HEK293 (cell line): ENCODE results near the gene IREB2.

Experiments
- GLIS2 ChIP-seq: fragments of 450-650 bp; formaldehyde crosslinking; IDR thresholded peaks from 2 replicates; pipeline ENCODE4 v1.5.1; 2016; ENCODE audit warnings: missing biosample characterization, missing genetic modification characterization
- HOXA7 ChIP-seq: sonication (generic); formaldehyde crosslinking; IDR thresholded peaks from 2 replicates; pipeline ENCODE4 v1.8.1; 2022; ENCODE audit warnings: missing genetic modification reagents, borderline replicate concordance
- KLF1 ChIP-seq: fragments of 450-650 bp; formaldehyde crosslinking; IDR thresholded peaks from 2 replicates; pipeline ENCODE4 v1.5.1; 2016; ENCODE audit warnings: missing biosample characterization, missing genetic modification characterization
- KLF7 ChIP-seq: fragments of 450-650 bp; formaldehyde crosslinking; IDR thresholded peaks from 2 replicates; pipeline ENCODE4 v1.5.1; 2016; ENCODE audit warnings: missing biosample characterization, missing genetic modification characterization, borderline replicate concordance
- KLF9 ChIP-seq: fragments of 450-650 bp; formaldehyde crosslinking; IDR thresholded peaks from 2 replicates; pipeline ENCODE4 v1.5.1; 2016; ENCODE audit warnings: missing biosample characterization, missing genetic modification characterization, low read depth
- ZBTB1 ChIP-seq: fragments of 450-650 bp; formaldehyde crosslinking; IDR thresholded peaks from 2 replicates; pipeline ENCODE4 v1.5.1; 2016; ENCODE audit warnings: missing biosample characterization, missing genetic modification characterization
- ZBTB17 ChIP-seq: fragments of 450-650 bp; formaldehyde crosslinking; IDR thresholded peaks from 2 replicates; pipeline ENCODE4 v1.5.1; 2016; ENCODE audit warnings: missing biosample characterization, missing genetic modification characterization
- ZBTB26 ChIP-seq: fragments of 450-650 bp; formaldehyde crosslinking; optimal IDR thresholded peaks from 2 replicates; pipeline ENCODE3; 2016; ENCODE audit warnings: missing biosample characterization, mild to moderate bottlenecking, missing genetic modification characterization
- ZBTB48 ChIP-seq: fragments of 450-650 bp; formaldehyde crosslinking; IDR thresholded peaks from 2 replicates; pipeline ENCODE4 v1.5.1; 2016; ENCODE audit warnings: missing biosample characterization, missing genetic modification characterization
- ZNF175 ChIP-seq: fragments of 450-650 bp; formaldehyde crosslinking; IDR thresholded peaks from 2 replicates; pipeline ENCODE4 v1.5.1; 2016; ENCODE audit warnings: missing biosample characterization, missing genetic modification characterization
- ZNF2 ChIP-seq: fragments of 450-650 bp; formaldehyde crosslinking; IDR thresholded peaks from 2 replicates; pipeline ENCODE4 v1.5.1; 2016; ENCODE audit warnings: missing biosample characterization, missing genetic modification characterization
- ZNF221 ChIP-seq: fragments of 450-650 bp; formaldehyde crosslinking; IDR thresholded peaks from 2 replicates; pipeline ENCODE4 v1.5.1; 2017; ENCODE audit warnings: missing biosample characterization, missing genetic modification characterization, borderline replicate concordance
- ZNF223 ChIP-seq: fragments of 450-650 bp; formaldehyde crosslinking; IDR thresholded peaks from 2 replicates; pipeline ENCODE4 v1.5.1; 2016; ENCODE audit warnings: missing biosample characterization, missing genetic modification characterization
- ZNF239 ChIP-seq: fragments of 450-650 bp; formaldehyde crosslinking; IDR thresholded peaks from 2 replicates; pipeline ENCODE4 v1.5.1; 2016; ENCODE audit warnings: missing biosample characterization, missing genetic modification characterization
- ZNF24 ChIP-seq: fragments of 450-650 bp; formaldehyde crosslinking; IDR thresholded peaks from 2 replicates; pipeline ENCODE4 v1.5.1; 2016; ENCODE audit warnings: missing biosample characterization, missing genetic modification characterization
- ZNF324 ChIP-seq: fragments of 450-650 bp; formaldehyde crosslinking; IDR thresholded peaks from 2 replicates; pipeline ENCODE4 v1.5.1; 2016; ENCODE audit warnings: missing biosample characterization, missing genetic modification characterization
- ZNF335 ChIP-seq: fragments of 450-650 bp; formaldehyde crosslinking; conservative IDR thresholded peaks from 2 replicates; pipeline ENCODE4 v1.5.1; 2016; ENCODE audit warnings: missing biosample characterization, missing genetic modification characterization
- ZNF37A ChIP-seq: fragments of 450-650 bp; IDR thresholded peaks from 2 replicates; pipeline ENCODE4 v1.5.1; 2018; ENCODE audit warnings: missing biosample characterization, missing genetic modification characterization
- ZNF416 ChIP-seq: fragments of 450-650 bp; formaldehyde crosslinking; IDR thresholded peaks from 2 replicates; pipeline ENCODE4 v1.5.1; 2016; ENCODE audit warnings: missing biosample characterization, missing genetic modification characterization
- ZNF473 ChIP-seq: fragments of 450-650 bp; formaldehyde crosslinking; IDR thresholded peaks from 2 replicates; pipeline ENCODE4 v1.5.1; 2017; ENCODE audit warnings: missing biosample characterization, missing genetic modification characterization
- ZNF548 ChIP-seq: fragments of 450-650 bp; formaldehyde crosslinking; IDR thresholded peaks from 2 replicates; pipeline ENCODE4 v1.5.1; 2016; ENCODE audit warnings: missing biosample characterization, missing genetic modification characterization
- ZNF560 ChIP-seq: fragments of 450-650 bp; formaldehyde crosslinking; IDR thresholded peaks from 2 replicates; pipeline ENCODE4 v1.5.1; 2017; ENCODE audit warnings: missing biosample characterization, missing genetic modification characterization, borderline replicate concordance
- ZNF580 ChIP-seq: fragments of 450-650 bp; formaldehyde crosslinking; IDR thresholded peaks from 2 replicates; pipeline ENCODE4 v1.5.1; 2016; ENCODE audit warnings: missing biosample characterization, missing genetic modification characterization
- ZNF585B ChIP-seq: fragments of 450-650 bp; formaldehyde crosslinking; IDR thresholded peaks from 2 replicates; pipeline ENCODE4 v1.5.1; 2016; ENCODE audit warnings: missing biosample characterization, missing genetic modification characterization
- ZNF624 ChIP-seq: fragments of 450-650 bp; formaldehyde crosslinking; IDR thresholded peaks from 2 replicates; pipeline ENCODE4 v1.5.1; 2017; ENCODE audit warnings: missing biosample characterization, missing genetic modification characterization
- ZNF768 ChIP-seq: fragments of 450-650 bp; formaldehyde crosslinking; IDR thresholded peaks from 2 replicates; pipeline ENCODE4 v1.5.1; 2018; ENCODE audit warnings: missing biosample characterization, mild to moderate bottlenecking, missing genetic modification characterization
- ZNF837 ChIP-seq: fragments of 450-650 bp; formaldehyde crosslinking; IDR thresholded peaks from 2 replicates; pipeline ENCODE4 v1.5.1; 2016; ENCODE audit warnings: missing biosample characterization, missing genetic modification characterization
- ZSCAN23 ChIP-seq: fragments of 450-650 bp; formaldehyde crosslinking; IDR thresholded peaks from 2 replicates; pipeline ENCODE4 v1.5.1; 2016; ENCODE audit warnings: missing biosample characterization, missing genetic modification characterization
- TF ChIP-seq, protein P1 (sequence below): fragments of 450-650 bp; formaldehyde crosslinking; IDR thresholded peaks from 2 replicates; pipeline ENCODE4 v1.5.1; 2017; ENCODE audit warnings: missing biosample characterization, missing genetic modification characterization
- TF ChIP-seq, protein P2 (sequence below): fragments of 450-650 bp; formaldehyde crosslinking; IDR thresholded peaks from 2 replicates; pipeline ENCODE4 v1.5.1; 2016; ENCODE audit warnings: missing biosample characterization, missing genetic modification characterization
- TF ChIP-seq, protein P3 (sequence below): fragments of 450-650 bp; formaldehyde crosslinking; IDR thresholded peaks from 2 replicates; pipeline ENCODE4 v1.5.1; 2017; ENCODE audit warnings: missing biosample characterization, missing genetic modification characterization
- TF ChIP-seq, protein P4 (sequence below): fragments of 450-650 bp; formaldehyde crosslinking; IDR thresholded peaks from 2 replicates; pipeline ENCODE4 v1.5.1; 2016; ENCODE audit warnings: missing biosample characterization, missing genetic modification characterization
- TF ChIP-seq, protein P5 (sequence below): fragments of 450-650 bp; formaldehyde crosslinking; IDR thresholded peaks from 2 replicates; pipeline ENCODE4 v1.5.1; 2017; ENCODE audit warnings: missing biosample characterization, missing genetic modification characterization

The IREB2 gene

GRCh38 chr15:78506971-78507830, 69.2 kb downstream of the IREB2 start, which contains the start of gene HYKK (continued):
- TF ChIP-seq KLF1 (tag by site-specific recombination), result 0 out of 2 replicates have a peak, but pooled peaks have one; percentile 33
- no peak for TF ChIP-seq KLF7 (tag by site-specific recombination)
- no peak for TF ChIP-seq ZNF624 (tag by site-specific recombination)
- TF ChIP-seq ZNF473 (tag by site-specific recombination), result no peak
- peak; percentile 82 for TF ChIP-seq GLIS2
- TF ChIP-seq ZNF239 (tag by site-specific recombination), result no peak
- 0 out of 2 replicates have a peak, but pooled peaks have one; percentile 9 for TF ChIP-seq ZNF580 (tag by site-specific recombination)
- no peak for TF ChIP-seq ZNF221 (tag by site-specific recombination)
- TF ChIP-seq ZNF416, result no peak
- TF ChIP-seq ZNF548 (tag by site-specific recombination), result no peak
- TF ChIP-seq, protein P1, sequence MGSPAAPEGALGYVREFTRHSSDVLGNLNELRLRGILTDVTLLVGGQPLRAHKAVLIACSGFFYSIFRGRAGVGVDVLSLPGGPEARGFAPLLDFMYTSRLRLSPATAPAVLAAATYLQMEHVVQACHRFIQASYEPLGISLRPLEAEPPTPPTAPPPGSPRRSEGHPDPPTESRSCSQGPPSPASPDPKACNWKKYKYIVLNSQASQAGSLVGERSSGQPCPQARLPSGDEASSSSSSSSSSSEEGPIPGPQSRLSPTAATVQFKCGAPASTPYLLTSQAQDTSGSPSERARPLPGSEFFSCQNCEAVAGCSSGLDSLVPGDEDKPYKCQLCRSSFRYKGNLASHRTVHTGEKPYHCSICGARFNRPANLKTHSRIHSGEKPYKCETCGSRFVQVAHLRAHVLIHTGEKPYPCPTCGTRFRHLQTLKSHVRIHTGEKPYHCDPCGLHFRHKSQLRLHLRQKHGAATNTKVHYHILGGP (tag by site-specific recombination), result no peak
- TF ChIP-seq ZNF175 (tag by site-specific recombination), result no peak
- peak; percentile 88 for TF ChIP-seq ZBTB17 (tag by site-specific recombination)
- TF ChIP-seq, protein P2, sequence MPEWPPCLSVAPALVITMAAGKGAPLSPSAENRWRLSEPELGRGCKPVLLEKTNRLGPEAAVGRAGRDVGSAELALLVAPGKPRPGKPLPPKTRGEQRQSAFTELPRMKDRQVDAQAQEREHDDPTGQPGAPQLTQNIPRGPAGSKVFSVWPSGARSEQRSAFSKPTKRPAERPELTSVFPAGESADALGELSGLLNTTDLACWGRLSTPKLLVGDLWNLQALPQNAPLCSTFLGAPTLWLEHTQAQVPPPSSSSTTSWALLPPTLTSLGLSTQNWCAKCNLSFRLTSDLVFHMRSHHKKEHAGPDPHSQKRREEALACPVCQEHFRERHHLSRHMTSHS (tag by site-specific recombination), result no peak
- TF ChIP-seq ZNF2, result 0 out of 2 replicates have a peak, but pooled peaks have one; percentile 32
- TF ChIP-seq, protein P3, sequence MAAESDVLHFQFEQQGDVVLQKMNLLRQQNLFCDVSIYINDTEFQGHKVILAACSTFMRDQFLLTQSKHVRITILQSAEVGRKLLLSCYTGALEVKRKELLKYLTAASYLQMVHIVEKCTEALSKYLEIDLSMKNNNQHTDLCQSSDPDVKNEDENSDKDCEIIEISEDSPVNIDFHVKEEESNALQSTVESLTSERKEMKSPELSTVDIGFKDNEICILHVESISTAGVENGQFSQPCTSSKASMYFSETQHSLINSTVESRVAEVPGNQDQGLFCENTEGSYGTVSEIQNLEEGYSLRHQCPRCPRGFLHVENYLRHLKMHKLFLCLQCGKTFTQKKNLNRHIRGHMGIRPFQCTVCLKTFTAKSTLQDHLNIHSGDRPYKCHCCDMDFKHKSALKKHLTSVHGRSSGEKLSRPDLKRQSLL, result no peak
- no peak for TF ChIP-seq ZSCAN23 (tag by site-specific recombination)
- TF ChIP-seq ZNF324, result no peak
- TF ChIP-seq ZBTB26 (tag by site-specific recombination), result peak; percentile 77
- TF ChIP-seq ZNF768, result no peak
- TF ChIP-seq, protein P4, sequence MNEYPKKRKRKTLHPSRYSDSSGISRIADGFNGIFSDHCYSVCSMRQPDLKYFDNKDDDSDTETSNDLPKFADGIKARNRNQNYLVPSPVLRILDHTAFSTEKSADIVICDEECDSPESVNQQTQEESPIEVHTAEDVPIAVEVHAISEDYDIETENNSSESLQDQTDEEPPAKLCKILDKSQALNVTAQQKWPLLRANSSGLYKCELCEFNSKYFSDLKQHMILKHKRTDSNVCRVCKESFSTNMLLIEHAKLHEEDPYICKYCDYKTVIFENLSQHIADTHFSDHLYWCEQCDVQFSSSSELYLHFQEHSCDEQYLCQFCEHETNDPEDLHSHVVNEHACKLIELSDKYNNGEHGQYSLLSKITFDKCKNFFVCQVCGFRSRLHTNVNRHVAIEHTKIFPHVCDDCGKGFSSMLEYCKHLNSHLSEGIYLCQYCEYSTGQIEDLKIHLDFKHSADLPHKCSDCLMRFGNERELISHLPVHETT, result no peak
- peak; percentile 93 for TF ChIP-seq ZNF335 (tag by site-specific recombination)
- no peak for TF ChIP-seq ZNF24 (tag by site-specific recombination)
- TF ChIP-seq HOXA7 (CRISPR knock-in tag), result no peak
- no peak for TF ChIP-seq ZNF37A (tag by site-specific recombination)
- TF ChIP-seq ZNF560 (tag by site-specific recombination), result no peak
- TF ChIP-seq ZBTB1 (tag by site-specific recombination), result no peak
- TF ChIP-seq ZNF223 (tag by site-specific recombination), result no peak
- no peak; the same call in 1 of the 2 replicates for TF ChIP-seq KLF9 (tag by site-specific recombination)
- TF ChIP-seq ZNF837 (tag by site-specific recombination), result no peak
- TF ChIP-seq, protein P5, sequence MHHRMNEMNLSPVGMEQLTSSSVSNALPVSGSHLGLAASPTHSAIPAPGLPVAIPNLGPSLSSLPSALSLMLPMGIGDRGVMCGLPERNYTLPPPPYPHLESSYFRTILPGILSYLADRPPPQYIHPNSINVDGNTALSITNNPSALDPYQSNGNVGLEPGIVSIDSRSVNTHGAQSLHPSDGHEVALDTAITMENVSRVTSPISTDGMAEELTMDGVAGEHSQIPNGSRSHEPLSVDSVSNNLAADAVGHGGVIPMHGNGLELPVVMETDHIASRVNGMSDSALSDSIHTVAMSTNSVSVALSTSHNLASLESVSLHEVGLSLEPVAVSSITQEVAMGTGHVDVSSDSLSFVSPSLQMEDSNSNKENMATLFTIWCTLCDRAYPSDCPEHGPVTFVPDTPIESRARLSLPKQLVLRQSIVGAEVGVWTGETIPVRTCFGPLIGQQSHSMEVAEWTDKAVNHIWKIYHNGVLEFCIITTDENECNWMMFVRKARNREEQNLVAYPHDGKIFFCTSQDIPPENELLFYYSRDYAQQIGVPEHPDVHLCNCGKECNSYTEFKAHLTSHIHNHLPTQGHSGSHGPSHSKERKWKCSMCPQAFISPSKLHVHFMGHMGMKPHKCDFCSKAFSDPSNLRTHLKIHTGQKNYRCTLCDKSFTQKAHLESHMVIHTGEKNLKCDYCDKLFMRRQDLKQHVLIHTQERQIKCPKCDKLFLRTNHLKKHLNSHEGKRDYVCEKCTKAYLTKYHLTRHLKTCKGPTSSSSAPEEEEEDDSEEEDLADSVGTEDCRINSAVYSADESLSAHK, result no peak
- no peak for TF ChIP-seq ZNF585B (tag by site-specific recombination)
- TF ChIP-seq ZBTB48 (tag by site-specific recombination), result no peak
